ENCODE results near the gene COPS7B.

Gene COPS7B

DNA sequence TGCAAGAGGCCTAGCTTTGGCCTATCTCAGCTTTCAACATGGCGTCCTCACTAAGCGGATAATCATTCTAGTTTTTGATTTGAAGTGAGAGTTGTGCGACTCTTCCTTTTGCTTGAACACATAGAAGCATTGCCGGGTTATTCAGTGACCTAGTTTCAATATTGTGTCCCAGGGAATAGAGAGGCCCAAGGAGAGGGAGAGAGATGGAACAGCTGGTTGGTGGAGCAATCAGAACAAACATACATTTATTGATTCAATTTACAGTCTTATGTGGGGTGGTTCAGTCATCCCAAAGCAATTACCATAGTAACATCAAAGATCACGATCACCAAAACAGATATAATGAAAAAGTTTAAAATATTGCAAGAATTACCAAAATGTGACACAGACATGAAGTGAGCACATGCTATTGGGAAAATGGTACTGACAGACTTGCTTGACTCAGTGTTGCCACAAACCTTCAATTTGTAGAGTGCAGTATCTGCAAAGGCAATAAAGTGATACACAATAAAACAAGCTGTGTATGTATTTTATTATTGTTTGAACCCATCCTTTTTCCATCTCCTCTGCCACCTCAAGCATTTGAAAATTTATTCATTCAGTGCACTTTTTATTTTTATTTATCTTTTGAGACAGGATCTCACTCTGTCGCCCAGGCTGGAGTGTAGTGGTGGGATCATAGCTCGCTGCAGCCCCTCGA lies 30.2 kb downstream of the COPS7B start:
- Histone ChIP-seq H3K4me1 (ENCODE audit: low read depth, poor library complexity, severe bottlenecking) (no peaks in the 10 kb centered on the region), H3K79me2 (ENCODE audit: insufficient read depth, low read depth) (no peaks in the 10 kb centered on the region), H3K27me3 (ENCODE audit: insufficient read depth, low read depth) (no peaks in the 10 kb centered on the region), H4K20me1 (ENCODE audit: insufficient read depth) (no peaks in the 10 kb centered on the region), H3K27ac (no peak overlapping the region), H3K36me3 (ENCODE audit: insufficient read depth) (no peaks in the 10 kb centered on the region), H3K4me2 (no peak overlapping the region), H2AFZ (ENCODE audit: low read depth) (no peak overlapping the region), H3K4me3 (IDR thresholded peaks at IDR 0.05; ENCODE audit: insufficient read depth, low read depth, low read length) (no peak overlapping the region), H3K9ac (no peak overlapping the region)
- TF ChIP-seq, protein P1, sequence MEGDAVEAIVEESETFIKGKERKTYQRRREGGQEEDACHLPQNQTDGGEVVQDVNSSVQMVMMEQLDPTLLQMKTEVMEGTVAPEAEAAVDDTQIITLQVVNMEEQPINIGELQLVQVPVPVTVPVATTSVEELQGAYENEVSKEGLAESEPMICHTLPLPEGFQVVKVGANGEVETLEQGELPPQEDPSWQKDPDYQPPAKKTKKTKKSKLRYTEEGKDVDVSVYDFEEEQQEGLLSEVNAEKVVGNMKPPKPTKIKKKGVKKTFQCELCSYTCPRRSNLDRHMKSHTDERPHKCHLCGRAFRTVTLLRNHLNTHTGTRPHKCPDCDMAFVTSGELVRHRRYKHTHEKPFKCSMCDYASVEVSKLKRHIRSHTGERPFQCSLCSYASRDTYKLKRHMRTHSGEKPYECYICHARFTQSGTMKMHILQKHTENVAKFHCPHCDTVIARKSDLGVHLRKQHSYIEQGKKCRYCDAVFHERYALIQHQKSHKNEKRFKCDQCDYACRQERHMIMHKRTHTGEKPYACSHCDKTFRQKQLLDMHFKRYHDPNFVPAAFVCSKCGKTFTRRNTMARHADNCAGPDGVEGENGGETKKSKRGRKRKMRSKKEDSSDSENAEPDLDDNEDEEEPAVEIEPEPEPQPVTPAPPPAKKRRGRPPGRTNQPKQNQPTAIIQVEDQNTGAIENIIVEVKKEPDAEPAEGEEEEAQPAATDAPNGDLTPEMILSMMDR (conservative IDR thresholded peaks at IDR 0.05; ENCODE audit: low read depth, low read length) = no peak

DNA sequence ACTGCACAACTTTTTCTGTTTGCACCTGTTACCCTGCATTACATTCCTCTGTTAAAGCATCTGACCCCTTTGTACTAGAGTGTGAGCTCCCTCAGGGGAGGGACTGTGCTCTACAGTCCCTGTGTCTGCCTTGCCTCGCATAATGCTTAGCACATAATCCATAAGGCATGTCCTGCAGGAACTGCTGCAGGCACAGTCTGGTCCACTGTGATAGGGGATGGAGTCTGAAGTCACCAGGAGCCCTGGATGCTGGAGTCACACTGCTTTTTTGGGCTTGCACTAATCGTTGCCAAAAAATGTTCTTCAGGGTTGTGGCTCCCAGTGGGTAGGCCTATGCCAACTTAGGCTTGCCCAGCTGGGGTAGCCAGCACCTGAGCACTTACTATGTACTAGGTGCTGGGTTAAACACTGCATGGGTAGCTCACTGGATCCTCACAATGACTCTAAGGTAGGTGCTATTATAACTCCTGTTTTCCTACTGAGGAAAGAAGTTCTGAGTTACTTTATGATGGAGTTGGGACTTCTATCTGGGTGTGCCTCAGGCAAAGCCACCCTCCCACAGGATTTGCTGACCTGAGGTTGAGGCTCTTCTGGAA lies 33.3 kb downstream of the COPS7B start:
- no peak overlapping the region for H3K4me3 ChIP-seq (IDR thresholded peaks at IDR 0.05; ENCODE audit: insufficient read depth, low read depth, low read length)
- no peak overlapping the region for H2AFZ ChIP-seq (ENCODE audit: low read depth)
- H3K9ac ChIP-seq = no peak overlapping the region
- no peaks in the 10 kb centered on the region for H3K36me3 ChIP-seq (ENCODE audit: insufficient read depth)
- TF ChIP-seq, protein P1 (conservative IDR thresholded peaks at IDR 0.05; ENCODE audit: low read depth, low read length) = no peak
- peaks cover 7% of the 10 kb centered on the region; the same call in 1 of the 2 replicates for H3K27me3 ChIP-seq (ENCODE audit: insufficient read depth, low read depth)
- H4K20me1 ChIP-seq (ENCODE audit: insufficient read depth) = no peaks in the 10 kb centered on the region
- no peaks in the 10 kb centered on the region for H3K79me2 ChIP-seq (ENCODE audit: insufficient read depth, low read depth)
- H3K4me2 ChIP-seq = no peak overlapping the region
- no peaks in the 10 kb centered on the region for H3K4me1 ChIP-seq (ENCODE audit: low read depth, poor library complexity, severe bottlenecking)
- no peak overlapping the region for H3K27ac ChIP-seq

DNA sequence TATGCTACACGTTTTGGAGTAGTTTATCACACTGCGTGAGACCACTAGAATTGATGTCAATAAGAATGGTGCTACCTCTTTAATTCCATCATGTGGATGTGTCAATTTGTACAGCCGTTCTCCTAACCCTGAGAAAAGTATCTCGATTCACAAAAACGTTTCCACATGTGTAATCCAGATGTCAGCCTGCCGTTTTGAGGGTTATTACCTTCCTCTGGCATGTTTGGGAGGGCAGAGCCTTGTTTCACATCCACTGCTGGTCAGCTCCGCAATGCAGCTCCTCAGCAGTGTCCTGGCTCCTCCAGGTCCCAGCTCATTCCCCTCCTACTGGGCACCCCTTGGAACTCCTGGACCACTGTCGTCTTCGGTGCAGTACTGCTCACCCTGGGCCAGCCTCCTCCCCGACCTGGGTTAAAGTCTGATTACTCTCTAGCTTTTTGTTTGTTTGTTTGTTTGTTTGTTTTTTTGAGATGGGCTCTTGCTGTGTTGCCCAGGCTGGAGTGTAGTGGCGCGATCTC lies 34.6 kb downstream of the COPS7B start:
- Histone ChIP-seq H3K27ac (no peak overlapping the region), H3K4me1 (ENCODE audit: low read depth, poor library complexity, severe bottlenecking) (no peaks in the 10 kb centered on the region), H3K9ac (no peak overlapping the region), H4K20me1 (ENCODE audit: insufficient read depth) (no peaks in the 10 kb centered on the region), H3K4me2 (no peak overlapping the region), H3K36me3 (ENCODE audit: insufficient read depth) (no peaks in the 10 kb centered on the region), H3K4me3 (IDR thresholded peaks at IDR 0.05; ENCODE audit: insufficient read depth, low read depth, low read length) (no peak overlapping the region), H3K79me2 (ENCODE audit: insufficient read depth, low read depth) (no peaks in the 10 kb centered on the region), H2AFZ (ENCODE audit: low read depth) (no peak overlapping the region), H3K27me3 (ENCODE audit: insufficient read depth, low read depth) (peaks cover 7% of the 10 kb centered on the region; the same call in 1 of the 2 replicates)
- TF ChIP-seq, protein P1 (conservative IDR thresholded peaks at IDR 0.05; ENCODE audit: low read depth, low read length) = no peak

DNA sequence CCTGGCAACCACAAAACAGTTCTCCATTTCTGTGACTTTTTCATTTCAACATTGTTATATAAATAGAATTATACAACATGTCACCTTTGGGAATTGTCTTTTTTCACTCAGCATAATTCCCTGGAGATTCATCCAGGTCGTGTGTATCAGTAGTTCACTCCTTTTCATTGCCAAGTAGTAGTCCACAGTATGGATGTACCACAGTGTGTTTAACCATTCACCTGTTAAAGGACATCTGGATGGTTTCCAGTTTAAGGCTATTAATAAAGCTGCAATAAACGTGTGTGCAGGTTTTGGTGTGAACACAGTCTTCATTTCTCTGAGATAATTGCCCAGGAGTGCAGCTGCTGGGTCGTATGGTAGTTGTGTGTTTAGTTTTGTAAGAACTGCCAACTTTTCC lies 35.7 kb downstream of the COPS7B start:
- no peaks in the 10 kb centered on the region for H4K20me1 ChIP-seq (ENCODE audit: insufficient read depth)
- peaks cover 7% of the 10 kb centered on the region; the same call in 1 of the 2 replicates for H3K27me3 ChIP-seq (ENCODE audit: insufficient read depth, low read depth)
- no peaks in the 10 kb centered on the region for H3K36me3 ChIP-seq (ENCODE audit: insufficient read depth)
- H3K79me2 ChIP-seq (ENCODE audit: insufficient read depth, low read depth) = no peaks in the 10 kb centered on the region
- H3K4me2 ChIP-seq = no peak overlapping the region
- no peak overlapping the region for H3K27ac ChIP-seq
- no peaks in the 10 kb centered on the region for H3K4me1 ChIP-seq (ENCODE audit: low read depth, poor library complexity, severe bottlenecking)
- TF ChIP-seq, protein P1 (conservative IDR thresholded peaks at IDR 0.05; ENCODE audit: low read depth, low read length) = no peak
- H3K9ac ChIP-seq = no peak overlapping the region
- H3K4me3 ChIP-seq (IDR thresholded peaks at IDR 0.05; ENCODE audit: insufficient read depth, low read depth, low read length) = no peak overlapping the region
- no peak overlapping the region for H2AFZ ChIP-seq (ENCODE audit: low read depth)
